GM18511 (cell line): ENCODE measurements around the gene ZBTB8A.

Experiments
- ATAC-seq: cut with Tn5 transposase; IDR thresholded peaks from one replicate; pipeline ENCODE4 v1.9.1; 2021; ENCODE audit warnings: mild to moderate bottlenecking, moderate library complexity; ENCODE audit not compliant: unreplicated experiment

The ZBTB8A gene

DNA sequence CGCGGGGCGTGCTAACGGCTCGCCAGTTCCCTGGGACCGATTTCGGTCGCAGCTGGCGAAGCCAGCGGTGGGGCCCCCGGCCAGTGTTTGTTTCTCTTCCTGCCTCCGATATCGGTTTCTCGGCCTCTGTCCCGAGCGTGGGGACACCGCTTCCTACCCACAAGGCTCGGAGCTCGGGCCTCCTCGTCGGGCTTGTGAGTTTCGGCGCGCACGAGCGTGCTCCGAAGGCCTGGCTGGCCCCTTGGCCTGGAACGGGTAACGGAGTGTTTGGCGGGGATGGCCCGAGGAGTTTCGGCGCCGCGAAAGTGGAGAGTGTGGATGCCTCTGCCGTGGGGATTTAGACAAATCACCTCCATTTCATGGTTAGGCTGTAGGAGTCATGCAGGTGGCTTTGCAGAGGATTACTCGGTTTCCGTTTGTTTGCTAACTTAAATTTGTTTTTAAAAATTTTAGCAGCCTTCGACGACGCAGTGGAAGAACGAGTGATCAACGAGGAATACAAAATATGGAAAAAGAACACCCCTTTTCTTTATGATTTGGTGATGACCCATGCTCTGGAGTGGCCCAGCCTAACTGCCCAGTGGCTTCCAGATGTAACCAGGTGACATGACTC, 112.3 kb downstream of the ZBTB8A start:
- ATAC-seq, result peak; percentile 30

DNA sequence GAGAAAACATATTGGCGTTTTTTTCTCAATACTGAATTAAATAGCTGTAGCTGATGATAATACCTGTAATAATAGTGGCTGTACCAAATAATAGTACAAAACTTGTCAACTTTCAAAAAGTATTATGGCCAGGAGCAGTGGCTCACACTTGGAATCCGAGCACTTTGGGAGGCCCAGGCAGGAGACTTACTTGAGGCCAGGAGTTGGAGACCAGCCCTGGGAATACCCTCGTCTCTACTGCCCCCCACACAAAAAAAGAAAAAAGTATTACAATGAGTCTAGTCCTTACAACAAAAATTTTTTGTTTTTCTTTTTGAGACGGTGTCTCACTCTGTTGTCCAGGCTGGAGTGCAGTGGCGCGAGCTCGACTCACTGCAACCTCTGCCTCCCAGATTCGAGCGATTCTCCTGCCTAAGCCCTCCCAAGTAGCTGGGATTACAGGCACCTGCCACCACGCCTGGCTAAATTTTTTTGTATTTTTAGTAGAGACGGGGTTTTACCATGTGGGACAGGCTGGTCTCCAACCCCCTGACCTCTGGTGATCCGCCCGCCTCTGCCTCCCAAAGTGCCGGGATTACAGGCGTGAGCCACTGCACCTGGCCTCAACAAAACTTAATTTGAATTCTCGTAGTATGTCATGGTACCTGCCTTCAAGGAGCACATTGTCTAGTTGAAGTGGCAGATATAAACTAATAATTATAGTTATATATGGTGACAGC, 113.2 kb downstream of the ZBTB8A start:
- ATAC-seq, result no peak
